Globus pallidus (tissue), 1 donor: ENCODE data around the gene KBTBD13.

Experiments
- DNase-seq: peaks from one replicate; pipeline ENCODE4 v3.0.0-alpha.2; 2015; ENCODE audit warnings: low spot score

KBTBD13 gene

DNA sequence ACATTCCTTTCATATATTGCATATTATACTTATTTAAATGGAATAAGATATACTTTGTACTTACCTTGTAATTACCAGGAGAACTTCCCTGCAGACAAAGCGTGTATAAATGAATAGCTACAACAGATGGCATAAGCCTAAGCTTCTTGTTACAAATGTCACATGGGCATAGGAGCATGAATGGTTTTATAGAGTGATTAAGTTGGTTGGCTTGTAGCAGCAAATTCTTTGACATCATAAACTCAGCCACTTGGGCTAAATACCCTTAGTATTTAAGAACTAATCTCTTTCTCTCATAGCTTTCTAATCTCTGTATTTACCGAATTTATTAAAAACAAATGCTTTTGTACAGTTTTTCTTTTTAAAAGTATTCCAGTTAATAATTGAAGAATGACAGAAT, 38.5 kb downstream of the KBTBD13 start, which contains the start of gene UBAP1L:
UBAP1L (minus strand) TSS at position 115 of the 400 bp plus-strand sequence. CDS start 8,985 bp downstream, outside the sequence.
- no peak for DNase-seq

GRCh38 chr15:65115542-65115941, 39.0 kb downstream of the KBTBD13 start:
- DNase-seq, result no peak
